K562 (cell line): ENCODE data around the gene TOR1A. TPM values are rescaled to one million over a fixed set of nuclear protein-coding genes. Genes with fewer than 3 reads are reported as not detected.

Source experiments
- ATF6 ChIP-seq: sonication (generic); formaldehyde crosslinking; IDR thresholded peaks from 2 replicates; pipeline ENCODE4 v1.4.0; 2020; ENCODE audit warnings: mild to moderate bottlenecking, missing genetic modification reagents
- BCLAF1 ChIP-seq, 2 experiments: fragments of 450-650 bp in 1 of 2; IDR thresholded peaks; 2 replicates each; pipeline ENCODE4 v1.6.1; 2011 to 2017; ENCODE audit warnings: low read depth in 2 of 2, antibody characterized with exemption in 1 of 2, borderline replicate concordance in 1 of 2, low read length in 1 of 2, mild to moderate bottlenecking in 1 of 2, mixed read lengths in 1 of 2; ENCODE audit not compliant: control insufficient read depth in 1 of 2
- BMI1 ChIP-seq: fragments of 150-350 bp; IDR thresholded peaks from 2 replicates; pipeline ENCODE4 v1.6.1; 2014; ENCODE audit warnings: low read length
- ELF2 ChIP-seq: fragments of 250-450 bp; sonication (Bioruptor Pico); IDR thresholded peaks from 2 replicates; pipeline ENCODE4 v1.5.0; 2021; ENCODE audit warnings: mild to moderate bottlenecking
- HBP1 ChIP-seq: fragments of 450-650 bp; formaldehyde crosslinking; IDR thresholded peaks from 2 replicates; pipeline ENCODE4 v1.4.0; 2022; ENCODE audit warnings: missing genetic modification characterization
- IRF9 ChIP-seq: fragments of 450-650 bp; IDR thresholded peaks from 2 replicates; pipeline ENCODE4 v1.6.1; 2016; ENCODE audit warnings: missing biosample characterization, missing genetic modification characterization
- MEIS2 ChIP-seq: fragments of 450-650 bp; IDR thresholded peaks from 2 replicates; pipeline ENCODE4 v1.6.1; 2014; ENCODE audit warnings: mild to moderate bottlenecking; ENCODE audit not compliant: partially characterized antibody
- NR0B1 ChIP-seq: fragments of 450-650 bp; IDR thresholded peaks from one replicate; pipeline ENCODE4 v1.6.1; 2018; ENCODE audit warnings: mild to moderate bottlenecking, moderate library complexity; ENCODE audit not compliant: partially characterized antibody
- PCBP1 ChIP-seq: fragments of 200-400 bp; formaldehyde crosslinking; IDR thresholded peaks from 2 replicates; pipeline ENCODE4 v1.6.1; 2018; ENCODE audit warnings: mild to moderate bottlenecking, low read depth, low read length; ENCODE audit not compliant: poor library complexity, severe bottlenecking
- TFAP4 ChIP-seq: sonication (generic); formaldehyde crosslinking; IDR thresholded peaks from 2 replicates; pipeline ENCODE4 v1.8.0; 2022; ENCODE audit warnings: missing genetic modification reagents, mild to moderate bottlenecking, moderate library complexity, borderline replicate concordance
- ZKSCAN3 ChIP-seq: fragments of 250-450 bp; sonication (Bioruptor Pico); IDR thresholded peaks from 2 replicates; pipeline ENCODE4 v1.4.0; 2020
- ZKSCAN8 ChIP-seq: fragments of 200-800 bp; sonication (Bioruptor generic); IDR thresholded peaks from 2 replicates; pipeline ENCODE4 v1.6.1; 2016; ENCODE audit warnings: missing genetic modification characterization, missing compliant biosample characterization
- ZNF165 ChIP-seq: fragments of 250-450 bp; sonication (Bioruptor Pico); IDR thresholded peaks from 2 replicates; pipeline ENCODE4 v1.4.0; 2020; ENCODE audit warnings: borderline replicate concordance
- ZNF311 ChIP-seq: fragments of 250-450 bp; sonication (Bioruptor Pico); IDR thresholded peaks from 2 replicates; pipeline ENCODE4 v1.4.0; 2020; ENCODE audit warnings: mild to moderate bottlenecking, moderate library complexity
- ZNF41 ChIP-seq: fragments of 250-450 bp; sonication (Bioruptor Pico); conservative IDR thresholded peaks from 2 replicates; pipeline ENCODE4 v1.4.0; 2020; ENCODE audit warnings: mild to moderate bottlenecking
- ZNF444 ChIP-seq: fragments of 250-450 bp; sonication (Bioruptor Pico); IDR thresholded peaks from 2 replicates; pipeline ENCODE4 v1.4.0; 2020; ENCODE audit warnings: mild to moderate bottlenecking, moderate library complexity
- ZZZ3 ChIP-seq: fragments of 450-650 bp; IDR thresholded peaks from 2 replicates; pipeline ENCODE4 v1.6.1; 2016; ENCODE audit warnings: antibody characterized with exemption, mild to moderate bottlenecking, moderate library complexity
- polyA plus RNA-seq, 8 experiments: library from polyadenylated mRNA; depleted of rRNA in 4 of 8; stranded (reverse) in 5 of 8; unstranded in 3 of 8; fragments of >200 nt; fragmentation: Nextera tagmentation in 2 of 8; fragmentation: Illumina TruSeq in 1 of 8; extraction: Ambion mirVana in 2 of 8; extraction: Trizol in 1 of 8; gene quantifications; 2 replicates each; pipeline versions ENCODE4 v1.2.1 to v1.2.3, GENCODE V29; 2011 to 2014; ENCODE audit warnings: inconsistent platforms in 1 of 8, missing spikeins in 1 of 8
- total RNA-seq, 7 experiments: library from RNA; depleted of rRNA in 6 of 7; stranded (reverse); fragments of >200 nt in 6 of 7; fragmentation: Illumina TruSeq in 2 of 7; extraction: Trizol in 2 of 7; gene quantifications; 2 replicates each; pipeline versions ENCODE4 v1.2.1 to v1.2.3, GENCODE V29; 2011 to 2021; ENCODE audit warnings: low replicate concordance in 1 of 7

Gene TOR1A
- total and polyA plus RNA-seq, 9 of the 15 experiments (the other 6 are each of a cell fraction or from before 2014, with no cell fraction given): 4.5 to 85.8 (median 51.3) TPM

GRCh38 chr9:129823935-129824601 lies at the start of gene TOR1A (continued):
- TF ChIP-seq BCLAF1 (IDR thresholded peaks at IDR 0.05; ENCODE audit: borderline replicate concordance in 1 of 2, control insufficient read depth in 1 of 2, low read depth in 2 of 2, low read length in 1 of 2) (no peak), IRF9 (tag) (no peak), ZKSCAN8 (CRISPR knock-in tag) (no peak; the same call in 1 of the 2 replicates), TFAP4 (CRISPR knock-in tag) (peak; percentile 91), PCBP1 (peak; percentile 48), HBP1 (no peak), MEIS2 (no peak), ZNF311 (CRISPR knock-in tag) (no peak), ATF6 (peak; percentile 95), ZNF41 (CRISPR knock-in tag) (no peak), ZZZ3 (peak; percentile 66; the same call in 1 of the 2 replicates), ZNF165 (no peak; the same call in 1 of the 2 replicates), NR0B1 (no peak), ZKSCAN3 (no peak), BMI1 (no peak), ZNF444 (CRISPR knock-in tag) (no peak), ELF2 (CRISPR knock-in tag) (peak; percentile 98)
